Fibroblast of villous mesenchyme (primary cell): ENCODE data around the gene ACKR3. TPM values are rescaled to one million over a fixed set of nuclear protein-coding genes. Genes with fewer than 3 reads are reported as not detected.

Source experiments
- DNase-seq: peaks from one replicate; pipeline ENCODE4 v3.0.0-alpha.2; 2010; ENCODE audit warnings: low read depth
- H3K4me3 ChIP-seq: 2 replicates; pipeline ENCODE4 v1.5.1; 2011; ENCODE audit warnings: low read depth, mild to moderate bottlenecking, low read length
- total RNA-seq: library from RNA; depleted of rRNA; stranded (reverse); fragments of >200 nt; gene quantifications from 2 replicates; pipeline ENCODE4 v1.2.3, GENCODE V29; 2012
- TF ChIP-seq, protein P1 (sequence below): IDR thresholded peaks from 2 replicates; pipeline ENCODE4 v1.5.1; 2012; ENCODE audit warnings: low read depth, mild to moderate bottlenecking, low read length; ENCODE audit not compliant: insufficient read depth

Gene ACKR3
- total RNA-seq, 1 donor = not detected

DNA sequence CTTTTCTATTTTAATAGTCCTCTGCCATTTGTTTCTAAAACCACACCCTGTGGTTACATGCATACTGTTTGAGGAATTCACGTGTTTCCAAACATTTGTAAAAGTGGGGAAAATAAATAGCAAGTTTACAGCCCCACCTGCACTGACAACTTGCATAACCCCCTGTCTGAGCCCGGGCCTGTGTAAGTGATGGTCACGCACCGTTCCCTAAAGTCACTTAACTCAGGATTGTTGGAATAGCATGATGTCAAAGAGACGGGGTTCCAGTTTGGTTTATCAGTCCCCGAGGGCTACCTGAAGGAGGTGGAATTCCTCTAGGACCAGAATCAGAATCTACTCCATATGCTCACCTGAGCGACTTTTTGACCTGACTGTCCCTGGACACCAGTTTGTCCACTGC is 30.5 kb downstream of the ACKR3 start:
- no peak for DNase-seq
- TF ChIP-seq, protein P1, sequence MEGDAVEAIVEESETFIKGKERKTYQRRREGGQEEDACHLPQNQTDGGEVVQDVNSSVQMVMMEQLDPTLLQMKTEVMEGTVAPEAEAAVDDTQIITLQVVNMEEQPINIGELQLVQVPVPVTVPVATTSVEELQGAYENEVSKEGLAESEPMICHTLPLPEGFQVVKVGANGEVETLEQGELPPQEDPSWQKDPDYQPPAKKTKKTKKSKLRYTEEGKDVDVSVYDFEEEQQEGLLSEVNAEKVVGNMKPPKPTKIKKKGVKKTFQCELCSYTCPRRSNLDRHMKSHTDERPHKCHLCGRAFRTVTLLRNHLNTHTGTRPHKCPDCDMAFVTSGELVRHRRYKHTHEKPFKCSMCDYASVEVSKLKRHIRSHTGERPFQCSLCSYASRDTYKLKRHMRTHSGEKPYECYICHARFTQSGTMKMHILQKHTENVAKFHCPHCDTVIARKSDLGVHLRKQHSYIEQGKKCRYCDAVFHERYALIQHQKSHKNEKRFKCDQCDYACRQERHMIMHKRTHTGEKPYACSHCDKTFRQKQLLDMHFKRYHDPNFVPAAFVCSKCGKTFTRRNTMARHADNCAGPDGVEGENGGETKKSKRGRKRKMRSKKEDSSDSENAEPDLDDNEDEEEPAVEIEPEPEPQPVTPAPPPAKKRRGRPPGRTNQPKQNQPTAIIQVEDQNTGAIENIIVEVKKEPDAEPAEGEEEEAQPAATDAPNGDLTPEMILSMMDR = no peak
- H3K4me3 ChIP-seq = no peak overlapping the region

DNA sequence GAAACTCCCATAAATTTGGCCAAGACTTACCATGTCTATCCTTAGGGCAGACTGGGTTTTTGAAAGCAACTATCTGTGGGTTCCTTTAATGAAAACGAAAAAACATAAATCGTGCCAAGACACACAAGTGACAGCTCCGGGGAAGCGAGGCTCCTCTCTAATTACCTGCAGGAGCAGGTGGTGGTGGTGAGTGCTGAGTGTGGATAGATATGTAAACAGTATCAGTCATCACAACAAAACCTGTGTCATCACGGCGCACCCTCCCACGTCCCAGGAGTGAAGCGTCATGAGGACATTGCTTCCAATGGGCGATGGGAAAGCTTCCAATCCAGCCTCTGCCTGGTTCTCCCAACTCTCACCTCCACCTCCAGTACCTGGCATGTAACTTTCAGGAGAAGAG is 31.3 kb downstream of the ACKR3 start:
- TF ChIP-seq, protein P1 = no peak
- no peak for DNase-seq
- no peak overlapping the region for H3K4me3 ChIP-seq

DNA sequence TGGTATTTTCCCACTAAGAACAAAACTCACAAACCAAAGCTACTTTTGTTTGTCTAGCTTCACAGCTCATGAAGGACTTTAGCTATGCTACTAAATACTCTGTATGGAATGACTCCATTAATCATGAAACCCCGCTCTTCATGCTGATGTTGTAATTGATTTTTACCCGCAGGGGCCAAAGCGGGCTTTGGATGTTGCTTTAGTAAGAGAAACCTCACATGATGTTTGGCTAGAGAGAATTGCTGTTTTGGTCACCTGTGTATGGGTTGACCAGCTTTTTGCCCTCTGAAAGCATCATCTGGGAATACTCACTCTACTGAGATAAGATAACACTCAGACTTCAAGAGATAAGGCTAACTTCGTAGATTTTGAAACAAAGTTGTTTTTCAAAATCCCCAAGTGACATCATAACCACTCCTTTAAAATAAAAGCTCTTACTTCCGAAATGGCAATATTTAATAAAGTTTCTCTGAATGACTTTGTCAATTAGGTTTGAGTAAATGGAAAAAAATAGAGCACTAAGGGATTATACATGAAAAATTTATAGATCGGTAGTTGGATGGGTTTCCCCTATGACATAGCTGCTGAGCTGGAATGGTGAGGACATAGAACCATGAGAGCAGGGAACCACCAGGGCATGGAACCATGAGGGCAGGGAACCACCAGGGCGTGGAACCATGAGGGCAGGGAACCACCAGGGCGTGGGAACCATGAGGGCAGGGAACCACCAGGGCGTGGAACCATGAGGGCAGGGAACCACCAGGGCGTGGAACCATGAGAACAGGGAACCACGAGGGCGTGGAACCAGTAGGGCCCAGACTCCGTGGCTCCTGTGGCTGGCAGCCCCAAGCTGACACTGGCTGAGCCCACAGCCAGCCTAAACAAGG is 31.9 kb downstream of the ACKR3 start:
- TF ChIP-seq, protein P1 = no peak
- H3K4me3 ChIP-seq = no peak overlapping the region
- no peak for DNase-seq

DNA sequence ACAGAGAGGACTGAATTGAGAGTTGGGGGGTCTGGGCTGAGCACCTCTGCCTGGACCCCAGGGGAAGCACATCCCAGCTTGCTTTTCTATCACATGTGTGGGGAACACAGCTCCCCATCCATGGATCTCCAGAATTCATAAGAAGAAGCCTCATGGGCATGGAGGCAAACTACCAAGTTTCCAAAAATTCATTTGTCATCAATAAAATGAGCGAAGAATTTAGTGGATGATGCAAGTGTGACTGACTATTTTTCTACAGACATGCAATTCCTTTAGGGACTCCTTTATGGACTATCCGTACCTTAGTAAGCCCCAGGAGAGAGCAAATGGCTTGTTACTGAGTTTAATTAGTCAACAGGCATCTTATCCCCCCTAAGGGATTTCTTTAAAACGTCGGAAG is 33.1 kb downstream of the ACKR3 start:
- TF ChIP-seq, protein P1 = no peak
- no peak overlapping the region for H3K4me3 ChIP-seq
- no peak for DNase-seq

DNA sequence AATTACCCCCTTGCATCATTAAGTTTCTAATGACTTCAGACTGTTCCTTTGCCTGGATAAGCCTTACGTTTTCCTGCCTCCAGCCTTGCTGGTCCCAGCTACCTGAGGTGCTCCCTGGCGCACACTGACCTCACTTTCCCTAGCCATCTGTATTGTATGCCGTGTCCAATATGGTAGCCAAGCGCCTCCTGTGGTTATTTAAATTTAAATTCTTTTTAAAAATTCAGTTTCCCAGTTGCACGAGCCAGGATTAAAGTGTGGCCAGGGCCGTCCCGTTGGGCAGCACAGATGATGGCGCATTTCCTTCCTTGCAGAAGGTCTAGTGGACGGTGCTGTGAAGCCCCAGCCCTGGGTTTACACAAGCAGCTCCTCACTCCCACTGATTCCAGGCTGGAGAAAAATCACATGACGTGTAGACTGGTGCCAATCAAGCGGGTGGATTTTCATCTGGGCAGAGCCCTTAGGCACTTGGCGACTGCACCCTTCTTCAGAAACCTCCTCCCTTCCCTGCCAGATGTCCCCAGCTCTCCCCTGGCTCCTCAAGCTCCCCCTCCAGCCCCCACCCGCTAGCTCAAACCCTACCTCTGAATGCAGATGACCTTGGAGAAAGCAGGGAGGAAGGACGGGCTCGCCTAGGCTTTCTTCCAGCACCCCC is 33.9 kb downstream of the ACKR3 start:
- no peak overlapping the region for H3K4me3 ChIP-seq
- TF ChIP-seq, protein P1 = no peak
- DNase-seq = no peak

DNA sequence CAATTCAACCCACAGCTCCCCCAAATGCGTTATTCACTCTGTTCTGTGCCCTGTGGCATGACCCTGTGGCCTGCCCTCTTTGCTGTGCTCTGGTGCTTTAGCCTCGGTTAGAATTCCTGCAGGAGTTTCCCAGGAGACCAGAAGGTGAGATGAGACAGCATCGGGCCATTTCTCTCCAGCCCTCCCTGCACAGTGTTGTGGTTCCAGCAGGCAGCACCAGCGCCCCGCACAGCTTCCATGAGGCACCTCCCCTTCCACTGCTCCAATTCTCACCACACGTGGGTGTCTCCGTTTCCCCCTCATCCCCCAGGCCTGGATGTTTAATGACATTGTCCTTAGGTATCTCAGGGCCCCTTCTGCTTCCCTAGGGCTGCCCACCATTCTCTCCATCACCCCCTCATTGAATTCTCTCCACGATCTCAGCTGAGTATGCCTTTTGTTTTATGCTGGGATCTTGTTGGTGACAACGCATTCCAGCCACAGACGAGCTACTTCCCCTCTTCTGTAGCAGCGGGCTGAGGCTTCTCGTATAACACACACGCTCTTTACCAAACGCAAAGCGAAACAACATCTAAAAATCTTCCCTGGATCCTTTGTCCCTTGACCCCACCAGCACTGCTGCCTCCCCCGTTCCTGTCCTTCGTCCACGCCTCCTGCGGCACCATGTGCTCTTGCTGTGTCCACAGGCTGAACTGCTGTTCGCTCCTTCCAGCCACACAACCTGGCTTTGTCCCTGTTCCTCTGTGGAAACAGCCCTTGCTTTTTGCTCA is 35.1 kb downstream of the ACKR3 start:
- TF ChIP-seq, protein P1 = no peak
- no peak for DNase-seq
- H3K4me3 ChIP-seq = no peak overlapping the region
